Activated CD4-positive, alpha-beta T cell treated with anti-CD3 and anti-CD28 coated beads, Interleukin-2, amount 10 ng/mL, durations not matched to agents 7 days and 5 days (primary cell): ENCODE results near the gene WDR64. TPM values are rescaled to one million over a fixed set of nuclear protein-coding genes. Genes with fewer than 3 reads are reported as not detected.
"Not testable (repeated sequence)": the region's sequence is repeated elsewhere in the genome, so short reads cannot be mapped to it uniquely, and the experiment has no call there.

Source experiments
- CTCF ChIA-PET: fragments of 350-600 bp; sonication (Branson Sonifier 250); formaldehyde crosslinking; loops from one replicate; lab custom pipeline; 2021; ENCODE audit warnings: antibody characterized with exemption; lab: Charles Lee
- POLR2A ChIA-PET: fragments of 350-600 bp; sonication (Branson Sonifier 250); formaldehyde crosslinking; loops from one replicate; lab custom pipeline; 2021; ENCODE audit warnings: antibody characterized with exemption; lab: Charles Lee
- DNase-seq: peaks from one replicate; pipeline ENCODE4 v3.0.0-alpha.2; 2020
- H3K27ac Mint-ChIP-seq: one replicate; pipeline ENCODE4 v1.8.0; 2021; ENCODE audit warnings: mild to moderate bottlenecking, moderate library complexity, mixed read lengths
- H3K27me3 Mint-ChIP-seq: one replicate; pipeline ENCODE4 v1.8.0; 2021; ENCODE audit warnings: mixed read lengths
- H3K36me3 Mint-ChIP-seq: one replicate; pipeline ENCODE4 v1.8.0; 2021; ENCODE audit warnings: low read depth, mixed read lengths
- H3K4me1 Mint-ChIP-seq: one replicate; pipeline ENCODE4 v1.8.0; 2021; ENCODE audit warnings: mixed read lengths
- H3K4me3 Mint-ChIP-seq: one replicate; pipeline ENCODE4 v1.8.0; 2021; ENCODE audit warnings: mild to moderate bottlenecking, moderate library complexity, mixed read lengths
- H3K9me3 Mint-ChIP-seq: one replicate; pipeline ENCODE4 v1.8.0; 2021; ENCODE audit warnings: mixed read lengths
- total RNA-seq, 2 experiments: library from RNA; stranded (reverse); gene quantifications; one replicate each; pipeline ENCODE4 v1.2.3, GENCODE V29; 2021

Gene WDR64
- total RNA-seq, 2 experiments from 2014 or later, result 0.21 to 0.22 TPM

DNA sequence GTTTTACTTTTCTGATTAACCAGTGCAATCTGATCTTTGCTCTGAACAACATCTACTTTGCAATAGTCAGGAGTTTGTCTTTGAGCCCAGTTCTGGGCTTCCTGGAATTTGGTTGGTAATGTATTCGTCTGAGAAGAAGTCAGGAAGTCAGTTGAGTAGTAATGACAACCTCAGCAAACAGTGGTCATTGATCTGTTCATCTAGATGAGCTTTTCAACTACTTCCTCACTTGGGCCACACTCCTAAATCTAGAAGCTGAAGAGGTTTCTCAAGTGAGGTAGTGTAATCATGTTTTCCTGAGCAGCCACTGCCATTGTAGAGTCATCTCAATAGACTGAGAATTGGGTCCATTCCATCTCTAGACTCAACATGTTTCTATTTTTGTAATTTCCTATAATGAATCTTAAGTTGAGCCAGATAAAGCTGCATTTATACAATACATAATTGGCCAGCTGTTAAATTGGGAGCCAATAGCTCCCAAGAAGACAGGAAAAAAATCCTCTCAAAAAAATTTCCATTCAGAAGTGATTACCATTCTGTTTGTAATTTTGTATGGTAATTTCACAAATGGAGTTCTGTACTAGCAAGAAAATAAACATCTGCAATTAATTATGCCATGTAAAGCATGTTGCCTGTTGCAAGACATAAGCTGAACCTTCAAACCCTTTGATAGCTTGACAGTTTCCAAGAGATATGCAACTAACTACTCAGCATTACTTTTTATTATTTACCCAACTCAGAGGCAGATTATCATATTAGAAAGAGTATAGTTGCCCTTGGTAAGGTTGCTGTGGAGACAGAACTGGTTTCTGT, 49.6 kb downstream of the WDR64 start:
- DNase-seq, result no peak
- ChIA-PET POLR2A (no interaction called here), CTCF (interaction anchor here (0.6 kb wide), 1 partner anchor 115 kb away, joined by 3 read pairs; no protein-coding TSS in a partner anchor)
- peaks cover 2% of the 10 kb centered on the region for H3K27me3 Mint-ChIP-seq
- no peaks in the 10 kb centered on the region for H3K36me3 Mint-ChIP-seq
- peaks cover 7% of the 10 kb centered on the region for H3K9me3 Mint-ChIP-seq
- H3K27ac Mint-ChIP-seq, result no peak overlapping the region
- H3K4me3 Mint-ChIP-seq, result no peak overlapping the region
- H3K4me1 Mint-ChIP-seq, result peaks cover 13% of the 10 kb centered on the region

DNA sequence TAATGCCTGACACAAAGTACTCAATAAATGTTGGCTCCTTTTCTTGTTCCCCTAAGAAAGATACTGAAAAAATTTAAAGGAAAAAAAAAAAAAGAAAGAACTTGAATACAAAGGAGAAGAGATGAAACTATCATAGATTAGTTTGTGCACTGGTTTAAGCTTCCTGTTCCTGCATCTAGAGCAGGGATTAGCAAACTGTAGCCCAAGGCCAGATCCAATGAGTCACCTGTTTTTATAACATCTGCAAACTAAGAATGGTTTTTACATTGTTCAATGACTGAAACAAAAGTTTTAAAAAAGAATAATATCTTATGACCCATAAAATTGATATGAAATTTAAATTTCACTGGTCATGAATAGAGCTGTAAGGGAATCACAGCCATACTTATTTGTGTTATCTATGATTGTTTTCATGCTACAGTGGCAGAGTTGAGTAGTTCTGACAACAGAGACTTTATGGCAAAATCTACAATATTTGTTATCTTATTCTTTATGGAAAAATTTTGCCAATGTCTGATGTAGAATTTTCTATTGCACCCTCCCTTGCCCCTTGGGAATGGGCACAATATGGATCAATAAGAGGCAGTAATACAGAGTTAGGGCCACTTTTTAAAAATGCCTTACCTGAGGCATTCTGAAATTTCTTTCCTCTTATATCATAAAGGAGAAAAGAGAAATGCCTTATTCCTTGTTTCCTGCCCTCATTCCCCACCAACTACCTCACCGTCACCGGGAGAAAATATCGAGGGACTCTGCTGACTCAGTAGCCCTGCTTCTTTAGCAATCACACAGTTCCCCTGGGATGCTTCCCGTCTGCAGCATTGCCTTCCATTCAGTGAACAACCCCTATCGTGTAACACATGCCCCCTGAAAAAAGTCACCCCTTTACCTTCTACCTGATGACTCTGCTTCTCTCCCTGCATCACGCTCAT, 50.6 kb downstream of the WDR64 start:
- H3K4me3 Mint-ChIP-seq, result no peak overlapping the region
- ChIA-PET POLR2A (no interaction called here), CTCF (no interaction called here)
- peaks cover 2% of the 10 kb centered on the region for H3K27me3 Mint-ChIP-seq
- H3K27ac Mint-ChIP-seq, result no peak overlapping the region
- H3K9me3 Mint-ChIP-seq, result peaks cover 7% of the 10 kb centered on the region
- peaks cover 23% of the 10 kb centered on the region for H3K4me1 Mint-ChIP-seq
- DNase-seq, result no peak
- H3K36me3 Mint-ChIP-seq, result no peaks in the 10 kb centered on the region

DNA sequence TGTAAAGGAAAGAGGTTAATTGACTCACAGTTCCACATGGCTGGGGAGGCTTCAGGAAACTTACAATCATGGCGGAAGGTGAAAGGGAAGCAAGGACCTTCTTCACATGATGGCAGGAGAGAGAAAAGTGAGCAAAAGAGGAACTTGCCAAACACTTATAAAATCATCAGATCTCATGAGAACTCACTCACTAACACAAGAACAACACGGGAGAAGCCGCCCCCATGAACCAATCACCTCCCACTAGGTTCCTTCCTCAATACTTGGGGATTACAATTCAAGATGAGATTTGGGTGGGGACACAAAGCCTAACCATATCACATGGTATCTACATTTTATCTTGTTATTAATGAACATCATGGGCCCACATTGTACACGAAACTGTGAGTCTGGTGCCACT, 51.7 kb downstream of the WDR64 start:
- POLR2A ChIA-PET, H3K36me3 Mint-ChIP-seq, H3K27me3 Mint-ChIP-seq, H3K27ac Mint-ChIP-seq, DNase-seq, CTCF ChIA-PET, H3K9me3 Mint-ChIP-seq, H3K4me3 Mint-ChIP-seq: not testable (repeated sequence)
- H3K4me1 Mint-ChIP-seq, result peaks cover 25% of the 10 kb centered on the region

DNA sequence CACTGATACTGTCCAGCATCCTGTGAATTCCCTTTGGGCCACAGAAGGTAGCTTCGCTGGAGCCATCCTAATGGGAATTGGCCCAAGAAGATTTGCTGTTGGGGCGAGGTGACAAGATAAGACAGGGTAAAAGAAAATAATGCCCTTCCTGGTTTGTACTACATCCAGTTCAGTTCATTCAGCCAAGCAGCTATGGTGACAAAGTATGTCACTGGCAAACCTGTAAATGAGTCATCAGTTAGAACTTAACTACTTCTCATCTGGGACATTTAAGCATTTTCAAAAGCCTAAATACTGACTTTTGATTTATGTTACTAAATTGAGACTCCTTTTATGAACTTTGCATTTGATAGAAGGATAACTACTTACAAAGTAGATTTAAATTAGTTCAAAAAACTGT, 54.2 kb downstream of the WDR64 start:
- ChIA-PET POLR2A (no interaction called here), CTCF (interaction anchor here (1.2 kb wide), 1 partner anchor 12 kb away, joined by 3 read pairs; no protein-coding TSS in a partner anchor)
- Mint-ChIP-seq H3K36me3 (no peaks in the 10 kb centered on the region), H3K9me3 (peaks cover 5% of the 10 kb centered on the region), H3K4me1 (peaks cover 22% of the 10 kb centered on the region), H3K27ac (no peak overlapping the region), H3K27me3 (no peaks in the 10 kb centered on the region), H3K4me3 (no peak overlapping the region)
- no peak for DNase-seq

DNA sequence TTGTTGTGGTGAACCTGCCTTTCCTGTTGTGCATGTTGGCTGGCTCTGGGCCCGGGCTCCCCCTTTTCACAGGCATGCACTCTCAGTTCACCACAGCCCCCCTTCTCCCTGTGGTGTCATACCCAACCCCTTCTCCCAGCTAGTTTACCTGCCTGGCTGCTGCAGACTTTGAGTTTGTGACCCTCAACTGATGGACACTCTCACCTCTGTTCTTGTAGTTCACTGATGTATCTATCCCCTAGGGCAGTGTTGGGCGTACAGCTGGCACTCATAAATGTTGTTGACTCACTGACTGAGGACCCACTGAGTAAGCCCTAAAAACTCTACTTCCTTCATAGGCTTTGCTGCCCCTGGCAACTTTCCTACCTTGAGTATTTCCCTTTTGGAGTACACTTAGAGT, 54.9 kb downstream of the WDR64 start:
- CTCF ChIA-PET, result interaction anchor here (1.2 kb wide), 1 partner anchor 11 kb away, joined by 3 read pairs; no protein-coding TSS in a partner anchor

DNA sequence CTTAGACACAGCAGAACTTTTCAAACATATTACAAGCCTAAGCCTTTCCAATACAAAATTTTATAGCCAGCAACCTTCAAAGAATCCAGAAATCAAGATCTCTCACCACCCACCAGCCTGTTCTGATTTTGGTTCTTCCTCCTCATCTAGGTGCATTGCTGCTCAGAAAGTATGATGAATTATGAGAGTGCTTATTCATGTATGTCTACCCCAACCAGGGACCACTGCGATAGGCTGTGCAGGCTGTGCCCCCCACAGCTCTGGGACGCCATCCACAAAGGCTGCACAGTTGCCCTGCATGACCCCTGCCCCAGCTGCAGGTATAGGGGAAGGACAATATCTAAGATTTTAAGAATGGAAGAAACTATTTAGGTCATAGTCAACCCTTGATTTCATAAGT, 55.4 kb downstream of the WDR64 start:
- POLR2A ChIA-PET, result no interaction called here
- H3K4me3 Mint-ChIP-seq, result no peak overlapping the region
- peak overlapping the region; percentile 9 for H3K27ac Mint-ChIP-seq
- peaks cover 18% of the 10 kb centered on the region for H3K4me1 Mint-ChIP-seq
- H3K9me3 Mint-ChIP-seq, result peaks cover 5% of the 10 kb centered on the region
- no peak for DNase-seq
- H3K27me3 Mint-ChIP-seq, result no peaks in the 10 kb centered on the region
- no peaks in the 10 kb centered on the region for H3K36me3 Mint-ChIP-seq
- CTCF ChIA-PET, result no interaction called here

More for the DNA sequence above, 54.9 kb downstream of the WDR64 start:
- POLR2A ChIA-PET, result no interaction called here
- Mint-ChIP-seq H3K9me3 (peaks cover 5% of the 10 kb centered on the region), H3K4me3 (no peak overlapping the region), H3K4me1 (peaks cover 18% of the 10 kb centered on the region), H3K27me3 (no peaks in the 10 kb centered on the region), H3K27ac (peak overlapping the region; percentile 9), H3K36me3 (no peaks in the 10 kb centered on the region)
- peak; percentile 39 for DNase-seq

DNA sequence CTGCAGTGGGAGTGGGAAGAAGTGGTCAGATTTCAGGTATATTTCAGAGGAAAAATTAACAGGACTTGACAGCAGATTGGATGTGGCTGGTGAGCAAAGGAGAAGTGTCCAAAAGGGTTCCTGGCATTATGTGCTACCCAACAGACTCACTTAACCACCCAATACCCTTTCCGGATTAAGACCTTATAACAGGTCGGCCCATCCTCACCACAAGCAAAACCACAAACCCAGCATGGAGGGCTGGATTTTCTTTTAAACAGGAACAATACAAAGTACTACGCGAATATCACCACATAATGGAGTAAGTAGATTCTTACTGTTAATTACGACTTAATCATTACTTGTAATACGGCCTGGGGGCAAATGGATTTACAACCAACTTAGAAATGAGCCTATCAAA, 59.2 kb downstream of the WDR64 start:
- Mint-ChIP-seq H3K4me3 (no peak overlapping the region), H3K27me3 (peaks cover 8% of the 10 kb centered on the region), H3K4me1 (peaks cover 12% of the 10 kb centered on the region), H3K27ac (no peak overlapping the region), H3K36me3 (no peaks in the 10 kb centered on the region), H3K9me3 (no peaks in the 10 kb centered on the region)
- CTCF ChIA-PET, result no interaction called here
- POLR2A ChIA-PET, result no interaction called here
- DNase-seq, result no peak

DNA sequence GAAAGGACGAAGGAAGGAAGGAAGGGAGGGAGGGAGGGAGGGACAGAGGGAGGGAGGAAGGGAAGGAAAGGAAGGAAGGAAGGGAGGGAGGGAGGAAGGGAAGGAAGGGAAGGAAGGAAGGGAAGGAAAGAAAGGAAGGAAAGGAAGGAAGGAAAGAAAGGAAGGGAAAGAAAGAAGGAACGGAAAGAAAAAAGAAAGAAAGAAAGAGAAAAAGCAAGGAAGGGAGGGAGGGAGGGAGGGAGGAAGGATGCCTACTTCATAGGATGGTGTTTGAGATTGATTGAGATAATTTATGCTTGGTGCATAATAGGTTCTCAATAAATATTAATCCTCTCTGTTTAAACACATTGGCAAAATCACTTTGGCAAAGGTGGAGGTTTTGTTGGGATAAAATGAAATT, 61.2 kb downstream of the WDR64 start:
- Mint-ChIP-seq H3K27me3 (peaks cover 15% of the 10 kb centered on the region), H3K4me1 (peaks cover 17% of the 10 kb centered on the region), H3K4me3 (no peak overlapping the region), H3K27ac (no peak overlapping the region), H3K36me3 (no peaks in the 10 kb centered on the region), H3K9me3 (no peaks in the 10 kb centered on the region)
- POLR2A ChIA-PET, result no interaction called here
- CTCF ChIA-PET, result no interaction called here
- no peak for DNase-seq

DNA sequence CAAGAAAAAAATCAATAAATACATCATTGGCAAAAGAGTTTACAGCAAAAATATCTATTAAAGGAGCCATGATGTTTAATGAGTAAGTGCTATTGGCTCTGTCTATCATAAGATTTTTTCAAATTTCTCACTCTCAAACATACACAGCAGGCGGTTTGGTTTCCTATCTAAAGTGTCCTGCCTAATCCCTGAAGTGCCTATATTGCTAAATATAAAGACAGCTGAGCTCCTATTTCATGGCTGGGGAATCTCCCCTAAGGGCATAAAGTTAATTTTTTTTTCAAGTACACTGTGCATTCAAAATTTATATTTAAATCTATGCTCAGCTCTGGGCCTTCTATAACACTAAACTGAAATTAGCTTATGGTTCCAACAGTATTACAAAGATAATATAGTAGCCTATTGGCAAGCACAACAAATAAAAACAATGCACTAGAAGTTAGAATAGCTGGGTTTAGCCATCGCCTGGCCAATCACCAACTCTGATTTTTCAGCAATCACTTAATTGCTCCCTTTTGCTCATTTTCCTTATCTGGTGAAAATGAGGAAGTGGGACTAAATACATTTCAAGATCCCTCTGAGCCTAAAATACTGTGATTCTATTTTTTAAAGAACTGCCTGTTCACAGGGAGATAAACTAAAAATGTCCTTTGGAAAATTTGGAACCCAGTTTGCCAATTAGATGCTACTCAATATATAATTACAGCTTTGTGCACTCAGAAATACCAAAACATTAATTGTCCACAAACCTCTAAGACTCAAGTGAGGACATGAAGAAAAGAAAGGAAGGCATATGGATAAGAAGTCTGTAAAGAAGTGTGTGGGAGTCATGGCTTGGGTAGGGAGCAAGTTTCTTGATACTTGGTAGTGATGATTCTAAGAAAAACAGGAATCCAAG, 62.5 kb downstream of the WDR64 start:
- Mint-ChIP-seq H3K9me3 (no peaks in the 10 kb centered on the region), H3K4me1 (peaks cover 17% of the 10 kb centered on the region), H3K27me3 (peaks cover 15% of the 10 kb centered on the region), H3K36me3 (no peaks in the 10 kb centered on the region), H3K4me3 (no peak overlapping the region), H3K27ac (no peak overlapping the region)
- CTCF ChIA-PET, result no interaction called here
- POLR2A ChIA-PET, result no interaction called here
- DNase-seq, result no peak

DNA sequence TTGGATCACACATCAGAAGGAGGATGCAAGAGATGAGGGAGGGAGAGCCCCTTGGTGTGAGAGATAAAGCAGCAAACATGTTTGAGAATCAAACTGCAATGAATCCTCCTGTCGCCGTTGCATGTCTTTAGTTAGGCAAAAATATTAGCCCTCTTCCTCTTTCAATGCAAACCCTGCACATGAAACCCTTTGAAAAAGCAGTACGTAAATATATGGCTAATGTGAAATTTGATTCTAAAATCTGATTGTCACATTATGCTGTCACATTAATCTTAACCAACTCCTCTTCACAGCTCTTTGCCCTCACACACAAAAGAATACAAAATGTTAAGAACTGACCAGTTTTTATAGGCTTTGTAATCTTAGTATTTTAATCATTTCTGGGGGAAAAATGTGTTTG, 63.4 kb downstream of the WDR64 start:
- POLR2A ChIA-PET, result no interaction called here
- no peaks in the 10 kb centered on the region for H3K36me3 Mint-ChIP-seq
- H3K27me3 Mint-ChIP-seq, result peaks cover 18% of the 10 kb centered on the region

DNA sequence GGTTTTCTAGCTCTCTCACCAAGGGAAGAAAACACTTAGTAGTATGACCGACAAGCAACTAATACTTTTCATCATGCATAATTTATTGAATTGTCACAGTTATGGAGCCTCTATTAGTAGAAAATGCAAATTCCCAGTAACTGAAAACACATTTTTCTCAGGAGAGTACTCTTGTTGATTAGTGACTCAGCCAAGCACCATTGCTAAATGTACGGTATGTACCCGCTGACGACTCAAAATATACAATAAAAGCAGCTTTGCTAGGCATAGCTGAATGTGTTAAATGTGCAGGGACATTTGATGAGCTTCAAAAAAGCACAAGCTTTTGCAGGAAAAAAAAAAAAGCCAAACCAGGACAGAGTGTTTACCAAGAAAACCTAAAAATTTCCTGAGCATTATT, 63.9 kb downstream of the WDR64 start:
- ChIA-PET CTCF (no interaction called here), POLR2A (no interaction called here)

More for the DNA sequence above, 63.4 kb downstream of the WDR64 start:
- CTCF ChIA-PET, result no interaction called here
- no peak overlapping the region for H3K27ac Mint-ChIP-seq
- no peaks in the 10 kb centered on the region for H3K9me3 Mint-ChIP-seq
- H3K4me1 Mint-ChIP-seq, result peaks cover 17% of the 10 kb centered on the region
- H3K4me3 Mint-ChIP-seq, result no peak overlapping the region
- DNase-seq, result no peak

DNA sequence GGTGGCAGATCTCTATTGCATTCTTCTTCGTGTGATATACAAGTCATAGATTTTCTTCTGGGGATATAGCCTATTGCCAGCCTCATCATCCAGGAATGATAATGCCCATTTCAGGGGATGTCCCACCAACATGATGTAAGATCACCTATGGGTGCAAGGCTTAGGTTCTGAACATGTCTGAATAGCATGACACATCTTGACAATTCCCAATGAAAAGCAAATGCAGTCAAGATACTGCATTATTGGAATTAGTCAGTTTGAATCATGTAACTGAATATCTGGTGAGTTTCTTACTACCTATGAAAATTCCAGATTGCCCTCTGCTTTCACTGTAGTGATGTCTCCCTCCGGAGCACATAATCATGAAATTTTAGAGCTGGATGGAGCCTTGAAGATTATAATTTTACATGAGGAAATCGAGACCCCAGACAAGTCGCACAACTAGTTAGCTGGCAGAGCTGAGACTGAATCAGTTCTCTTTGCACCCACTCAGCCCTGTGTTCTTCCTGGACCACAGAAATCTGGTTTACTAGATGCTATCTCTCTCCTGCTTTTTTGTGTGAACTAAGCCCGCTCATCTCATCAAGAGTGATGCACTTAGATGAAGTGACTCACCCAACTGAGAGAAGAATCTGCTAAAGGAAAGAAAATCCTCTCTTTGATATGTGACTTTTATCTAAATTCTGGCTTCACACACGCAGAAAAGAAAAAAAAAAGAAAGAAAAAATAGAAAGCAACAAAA, 65.0 kb downstream of the WDR64 start:
- ChIA-PET CTCF (no interaction called here), POLR2A (no interaction called here)
- peaks cover 17% of the 10 kb centered on the region for H3K4me1 Mint-ChIP-seq
- H3K36me3 Mint-ChIP-seq, result no peaks in the 10 kb centered on the region
- H3K4me3 Mint-ChIP-seq, result no peak overlapping the region
- no peaks in the 10 kb centered on the region for H3K9me3 Mint-ChIP-seq
- no peak for DNase-seq
- no peak overlapping the region for H3K27ac Mint-ChIP-seq
- peaks cover 20% of the 10 kb centered on the region for H3K27me3 Mint-ChIP-seq

More for the DNA sequence above, 63.9 kb downstream of the WDR64 start:
- Mint-ChIP-seq H3K27ac (no peak overlapping the region), H3K27me3 (peaks cover 20% of the 10 kb centered on the region), H3K4me3 (no peak overlapping the region), H3K36me3 (no peaks in the 10 kb centered on the region), H3K9me3 (no peaks in the 10 kb centered on the region), H3K4me1 (peaks cover 17% of the 10 kb centered on the region)
- no peak for DNase-seq
